ENCODE measurements around the gene MEGF11. TPM values are rescaled to one million over a fixed set of nuclear protein-coding genes. Genes with fewer than 3 reads are reported as not detected.

MEGF11 gene
- total RNA-seq, 4 donors from 2014 or later: not detected

DNA sequence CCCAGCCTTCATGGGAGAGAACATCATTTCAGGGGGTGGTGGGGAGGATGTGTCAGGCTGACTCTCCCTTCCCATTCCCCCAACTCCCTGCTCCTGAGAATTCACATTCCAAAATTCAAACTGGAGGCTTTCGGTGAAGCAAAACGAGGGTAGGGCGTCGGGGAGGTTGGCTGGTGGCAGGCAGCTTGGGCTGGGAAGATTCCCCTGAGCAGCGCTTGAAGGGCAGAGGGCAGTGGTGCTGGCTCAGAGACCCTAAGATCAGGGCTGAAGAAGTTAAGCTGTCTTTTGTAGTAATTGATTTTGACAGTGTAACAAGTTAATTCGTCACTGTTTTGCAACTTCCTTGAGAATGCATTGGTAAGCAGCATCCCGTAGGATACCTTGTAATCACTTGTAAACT, 196.5 kb downstream of the MEGF11 start:
- H3K4me3 ChIP-seq: no peak overlapping the region
- no peaks in the 10 kb centered on the region for H3K36me3 ChIP-seq
- no peak overlapping the region for H3K27ac ChIP-seq
- H3K4me1 ChIP-seq: no peaks in the 10 kb centered on the region
- DNase-seq: no peak
- TF ChIP-seq, protein P1, sequence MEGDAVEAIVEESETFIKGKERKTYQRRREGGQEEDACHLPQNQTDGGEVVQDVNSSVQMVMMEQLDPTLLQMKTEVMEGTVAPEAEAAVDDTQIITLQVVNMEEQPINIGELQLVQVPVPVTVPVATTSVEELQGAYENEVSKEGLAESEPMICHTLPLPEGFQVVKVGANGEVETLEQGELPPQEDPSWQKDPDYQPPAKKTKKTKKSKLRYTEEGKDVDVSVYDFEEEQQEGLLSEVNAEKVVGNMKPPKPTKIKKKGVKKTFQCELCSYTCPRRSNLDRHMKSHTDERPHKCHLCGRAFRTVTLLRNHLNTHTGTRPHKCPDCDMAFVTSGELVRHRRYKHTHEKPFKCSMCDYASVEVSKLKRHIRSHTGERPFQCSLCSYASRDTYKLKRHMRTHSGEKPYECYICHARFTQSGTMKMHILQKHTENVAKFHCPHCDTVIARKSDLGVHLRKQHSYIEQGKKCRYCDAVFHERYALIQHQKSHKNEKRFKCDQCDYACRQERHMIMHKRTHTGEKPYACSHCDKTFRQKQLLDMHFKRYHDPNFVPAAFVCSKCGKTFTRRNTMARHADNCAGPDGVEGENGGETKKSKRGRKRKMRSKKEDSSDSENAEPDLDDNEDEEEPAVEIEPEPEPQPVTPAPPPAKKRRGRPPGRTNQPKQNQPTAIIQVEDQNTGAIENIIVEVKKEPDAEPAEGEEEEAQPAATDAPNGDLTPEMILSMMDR (IDR thresholded peaks at IDR 0.05): no peak
- no peak for TF ChIP-seq POLR2A (IDR thresholded peaks at IDR 0.05)
- no peaks in the 10 kb centered on the region for H3K9me3 ChIP-seq
- H3K27me3 ChIP-seq: no peaks in the 10 kb centered on the region

DNA sequence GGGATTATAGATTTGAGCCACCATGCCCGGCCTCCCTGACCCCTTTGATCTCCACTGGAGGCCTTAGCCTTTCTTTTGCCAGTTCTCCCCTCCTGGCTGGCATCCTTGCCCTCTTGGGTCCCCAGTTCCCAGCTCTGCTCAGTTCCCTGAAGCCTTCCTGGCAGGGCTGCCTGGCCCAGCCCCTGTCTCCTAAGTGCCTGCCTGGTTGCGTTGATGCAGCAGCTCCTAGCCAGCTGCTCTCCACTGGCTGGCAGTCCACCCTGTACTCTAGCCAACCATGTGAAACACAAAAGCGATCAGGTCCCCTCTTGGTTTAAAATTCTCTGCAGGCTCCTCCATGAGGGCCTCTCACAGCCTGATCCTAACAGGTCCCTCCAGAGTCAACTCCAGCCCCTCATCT, 199.6 kb downstream of the MEGF11 start:
- Histone ChIP-seq H3K4me3 (no peak overlapping the region), H3K27me3 (no peaks in the 10 kb centered on the region), H3K36me3 (no peaks in the 10 kb centered on the region), H3K4me1 (no peaks in the 10 kb centered on the region), H3K27ac (no peak overlapping the region), H3K9me3 (no peaks in the 10 kb centered on the region)
- DNase-seq: no peak
- no peak for TF ChIP-seq POLR2A (IDR thresholded peaks at IDR 0.05)
- TF ChIP-seq, protein P1 (IDR thresholded peaks at IDR 0.05): no peak

DNA sequence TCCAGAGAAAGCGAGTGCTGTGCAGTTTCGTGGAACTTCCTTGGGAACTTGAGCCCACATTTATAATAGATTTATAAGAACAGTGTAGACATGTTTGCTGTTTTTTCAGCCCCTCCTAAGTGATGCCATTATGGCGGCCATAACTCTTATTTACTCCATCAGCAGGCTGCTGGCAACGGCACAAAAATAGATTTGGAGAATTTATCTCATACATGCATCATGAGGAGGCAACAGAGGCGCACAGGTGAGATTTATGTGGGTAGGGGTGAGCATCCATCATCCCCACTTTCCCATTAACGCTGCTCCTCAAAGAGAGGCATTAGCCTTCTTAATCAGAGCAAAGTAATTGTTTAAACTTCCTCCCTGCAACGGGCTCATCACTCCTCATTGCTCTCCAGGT, 201.7 kb downstream of the MEGF11 start:
- DNase-seq: no peak
- Histone ChIP-seq H3K27ac (no peak overlapping the region), H3K4me1 (no peaks in the 10 kb centered on the region), H3K9me3 (no peaks in the 10 kb centered on the region), H3K4me3 (no peak overlapping the region), H3K27me3 (no peaks in the 10 kb centered on the region), H3K36me3 (no peaks in the 10 kb centered on the region)
- TF ChIP-seq POLR2A (IDR thresholded peaks at IDR 0.05): no peak
- TF ChIP-seq, protein P1 (IDR thresholded peaks at IDR 0.05): no peak

DNA sequence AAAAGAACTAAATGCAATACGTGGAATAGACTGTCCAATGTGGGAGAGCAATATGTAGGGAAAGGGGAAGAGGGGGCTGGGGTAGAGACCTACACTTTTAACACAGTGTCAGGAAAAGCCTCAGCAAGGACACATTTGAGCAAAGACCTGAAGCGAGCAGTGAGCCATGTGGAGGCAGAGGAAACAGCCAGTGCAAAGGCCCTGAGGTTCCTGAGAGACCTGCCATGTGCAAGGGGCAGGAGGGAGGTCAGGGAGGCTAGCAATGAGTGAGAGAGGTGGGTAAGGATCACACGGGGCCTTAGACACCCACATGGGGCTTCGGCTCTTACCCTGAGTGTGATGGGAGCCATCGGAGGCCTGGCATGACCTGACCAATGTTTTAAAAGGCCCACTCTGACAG, 203.3 kb downstream of the MEGF11 start:
- Histone ChIP-seq H3K4me1 (no peaks in the 10 kb centered on the region), H3K4me3 (no peak overlapping the region), H3K27ac (no peak overlapping the region), H3K27me3 (no peaks in the 10 kb centered on the region), H3K36me3 (no peaks in the 10 kb centered on the region), H3K9me3 (no peaks in the 10 kb centered on the region)
- TF ChIP-seq, protein P1 (IDR thresholded peaks at IDR 0.05): no peak
- no peak for TF ChIP-seq POLR2A (IDR thresholded peaks at IDR 0.05)
- DNase-seq: no peak

DNA sequence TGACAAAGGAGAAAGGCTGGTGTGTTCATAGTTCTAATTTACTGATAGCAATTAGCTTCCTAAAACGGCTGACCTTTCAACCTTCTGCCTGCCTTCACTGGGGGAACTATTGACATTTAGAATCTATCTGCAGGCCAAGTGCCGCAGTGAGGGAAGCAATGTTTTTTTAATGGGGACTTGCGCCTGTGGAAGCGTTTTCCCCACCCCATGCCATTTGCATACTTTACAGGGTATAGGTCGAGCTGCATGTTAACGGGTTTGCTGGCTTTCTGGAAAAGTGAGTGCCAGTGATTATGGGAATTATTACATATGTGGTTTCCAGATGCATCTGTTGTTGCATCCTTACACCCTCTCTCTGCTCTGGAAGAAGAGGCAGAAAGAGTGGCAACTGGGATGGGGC, 204.2 kb downstream of the MEGF11 start:
- H3K27me3 ChIP-seq: no peaks in the 10 kb centered on the region
- H3K27ac ChIP-seq: no peak overlapping the region
- no peaks in the 10 kb centered on the region for H3K9me3 ChIP-seq
- H3K36me3 ChIP-seq: no peaks in the 10 kb centered on the region
- H3K4me1 ChIP-seq: no peaks in the 10 kb centered on the region
- no peak for TF ChIP-seq POLR2A (IDR thresholded peaks at IDR 0.05)
- TF ChIP-seq, protein P1 (IDR thresholded peaks at IDR 0.05): no peak
- no peak for DNase-seq
- no peak overlapping the region for H3K4me3 ChIP-seq

All from Peyer's patch (tissue), 4 donors.